ELF-1 (cell line): ENCODE measurements around the gene CRMP1.

Experiments
- DNase-seq: peaks from one replicate; pipeline ENCODE4 v3.0.0-alpha.2; 2016; ENCODE audit warnings: low read depth, low spot score

Gene CRMP1

DNA sequence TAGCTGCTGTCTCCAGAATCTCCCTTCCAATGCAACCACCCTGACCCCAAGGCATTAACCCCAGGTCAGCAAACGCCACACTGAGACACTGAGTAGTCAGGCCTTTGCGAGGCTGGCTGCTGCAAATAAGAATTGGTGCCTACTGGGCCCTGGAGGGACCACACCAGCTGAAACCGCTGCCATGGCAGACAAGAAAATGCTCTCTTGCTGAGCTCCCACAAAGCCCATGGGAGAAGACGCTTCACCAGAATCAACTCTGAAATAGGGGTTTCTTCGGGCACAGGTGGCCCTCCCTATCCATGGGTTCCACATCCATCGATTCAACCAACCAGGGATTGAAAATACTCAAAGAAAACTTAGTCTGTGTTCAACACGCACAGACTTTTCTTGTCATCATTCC is 26.7 kb upstream of the CRMP1 start:
- no peak for DNase-seq

DNA sequence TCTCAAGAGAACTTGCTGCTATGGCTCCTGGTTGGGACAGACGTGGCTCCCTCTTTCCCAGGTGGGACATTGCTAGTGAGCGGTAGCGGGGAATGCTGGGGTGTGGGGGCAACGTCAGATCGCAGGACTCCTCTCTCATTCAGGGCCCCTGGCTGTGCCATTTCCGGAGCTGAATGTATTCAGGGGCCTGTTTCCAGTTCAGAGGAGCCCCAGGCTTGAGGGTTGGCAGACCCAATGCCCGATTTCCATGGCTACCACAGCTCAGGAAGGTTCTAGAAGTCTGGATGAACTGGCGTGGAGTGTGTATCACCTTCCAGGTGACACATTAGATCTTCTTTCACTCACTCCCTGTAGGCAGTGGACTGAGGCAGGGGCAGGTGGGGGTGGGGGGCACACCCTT is 26.2 kb upstream of the CRMP1 start:
- DNase-seq, result no peak

DNA sequence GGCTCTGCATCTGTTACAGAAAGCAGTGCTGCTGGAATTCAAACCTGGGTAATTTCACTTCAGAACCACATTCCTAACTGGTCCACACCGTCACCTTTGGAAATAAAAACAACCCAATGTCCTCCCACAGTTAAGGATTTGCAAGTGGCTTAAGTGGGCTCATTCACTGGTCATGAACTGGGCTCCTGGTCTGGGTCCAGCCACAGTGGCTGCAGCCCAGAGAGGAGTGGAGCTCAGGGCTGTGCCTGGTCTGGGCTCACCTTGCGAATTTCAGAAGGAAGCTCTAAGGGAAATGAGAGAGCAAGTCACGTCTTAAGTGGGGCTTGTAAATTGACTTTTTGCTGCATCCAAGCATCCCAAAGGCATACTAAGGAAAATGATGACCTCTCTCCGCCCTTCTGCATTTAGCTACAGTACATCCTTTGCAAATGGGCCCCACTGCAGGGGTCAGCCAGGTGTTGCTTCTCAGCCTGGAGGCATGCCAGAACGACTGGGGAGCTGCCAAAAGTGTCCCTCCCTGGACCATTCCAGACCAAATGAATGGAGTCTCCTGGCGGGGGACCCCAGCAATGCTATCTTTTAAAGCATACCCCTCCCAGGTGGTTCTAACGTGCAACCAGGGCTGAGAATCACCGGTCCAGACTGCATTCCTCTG is 25.6 kb upstream of the CRMP1 start:
- DNase-seq, result no peak

DNA sequence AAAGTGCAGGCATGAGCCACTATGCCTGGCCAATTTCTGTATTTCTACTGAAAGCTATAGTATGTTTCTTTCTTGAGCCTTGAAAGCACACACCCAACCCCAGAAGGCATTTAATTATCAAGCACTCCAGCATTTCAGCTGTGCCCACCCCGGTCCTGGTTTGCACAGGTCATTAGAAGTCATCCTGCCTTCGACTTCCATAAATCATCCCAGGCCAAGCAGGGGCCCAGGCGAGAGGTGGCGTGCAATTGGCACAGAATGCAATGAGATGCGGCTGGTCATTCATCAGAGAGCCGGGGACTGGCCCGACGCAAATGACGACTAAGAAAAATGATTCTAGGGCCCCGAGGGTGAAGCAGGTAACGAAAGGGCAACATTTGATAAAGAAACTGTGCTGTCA is 24.8 kb upstream of the CRMP1 start:
- no peak for DNase-seq

DNA sequence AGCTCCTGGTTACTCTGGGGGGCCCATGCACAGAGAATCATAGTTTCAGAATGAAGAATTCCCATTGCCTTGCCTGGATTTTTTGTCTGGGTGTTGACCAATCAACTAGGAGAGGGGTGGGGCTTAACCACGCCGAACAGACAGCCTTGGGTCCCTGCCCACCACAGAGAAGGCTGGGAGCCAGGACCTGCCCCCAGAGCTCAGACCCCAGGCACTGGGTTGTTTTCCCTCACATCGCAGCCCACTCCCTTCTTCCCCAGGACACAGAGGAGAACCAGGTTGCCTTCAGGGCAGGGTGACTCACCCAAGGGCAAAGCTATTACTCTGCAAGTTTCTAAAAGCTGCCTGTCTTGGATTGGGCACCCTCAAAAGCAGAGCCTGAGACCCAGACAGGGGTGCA is 23.3 kb upstream of the CRMP1 start:
- DNase-seq, result peak; percentile 14

DNA sequence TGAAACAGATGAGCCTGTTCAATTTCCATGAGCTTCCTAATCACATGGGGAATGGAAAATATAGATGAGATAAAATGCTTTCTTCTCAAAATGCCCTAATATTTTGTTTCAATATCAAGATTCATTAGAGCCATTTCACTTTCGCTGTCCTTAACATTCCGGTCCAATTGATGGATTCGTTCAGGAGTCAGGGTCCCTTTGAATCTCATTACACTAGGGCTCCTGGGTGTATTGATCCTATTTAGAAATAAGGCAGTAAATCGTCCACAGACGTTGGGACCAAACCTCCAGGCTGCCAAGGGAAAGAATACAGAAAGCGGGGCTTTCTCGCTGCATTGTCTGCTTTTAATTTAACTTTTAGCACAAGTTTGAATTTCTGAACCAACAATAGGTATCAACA is 20.6 kb upstream of the CRMP1 start:
- DNase-seq, result no peak

DNA sequence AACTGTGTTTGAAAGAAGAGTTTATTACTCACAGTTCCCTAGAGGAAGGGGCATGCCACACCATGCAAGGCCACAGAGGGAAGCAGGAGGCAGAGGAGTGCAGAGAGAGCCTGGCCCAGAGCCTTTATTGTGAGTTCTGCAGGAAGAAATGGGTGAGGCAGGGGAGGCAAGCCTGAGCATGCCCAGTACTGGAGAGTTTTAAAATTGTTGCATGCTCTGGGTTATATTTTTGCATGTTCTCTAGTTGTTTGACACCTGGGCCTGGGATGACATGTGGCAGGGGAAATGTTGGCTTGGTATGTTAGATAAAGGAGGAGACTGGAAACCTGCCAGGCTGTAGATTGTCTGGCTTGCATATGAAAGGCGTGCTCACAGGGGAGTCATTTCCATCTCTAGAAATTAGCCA is 19.7 kb upstream of the CRMP1 start:
- DNase-seq, result peak; percentile 16

DNA sequence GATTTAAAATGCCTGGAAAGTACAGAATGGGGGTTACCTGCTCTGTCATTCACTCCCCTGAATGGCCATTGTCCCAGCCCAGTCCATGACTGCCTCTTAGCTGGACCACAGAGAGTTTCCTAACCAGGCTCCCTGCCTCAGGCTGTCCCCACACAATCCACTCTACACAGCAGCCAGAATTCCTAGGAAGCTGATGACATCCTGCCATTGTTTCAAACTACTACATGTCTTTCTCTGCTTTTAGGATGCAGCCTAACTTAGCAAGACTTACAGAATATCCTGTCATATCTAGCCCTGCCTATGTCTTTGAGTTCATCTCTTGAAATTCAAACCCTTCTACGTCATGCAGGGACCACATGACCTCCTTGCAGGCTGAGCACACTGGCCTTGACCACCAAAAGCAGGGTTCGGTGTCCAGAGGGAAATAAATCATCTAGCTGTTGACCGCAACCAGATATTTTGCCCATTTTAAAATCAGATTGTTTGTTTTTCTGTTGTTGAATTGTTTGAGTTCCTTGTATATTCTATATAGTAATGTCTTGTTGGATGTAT is 16.1 kb upstream of the CRMP1 start:
- peak; percentile 32 for DNase-seq

DNA sequence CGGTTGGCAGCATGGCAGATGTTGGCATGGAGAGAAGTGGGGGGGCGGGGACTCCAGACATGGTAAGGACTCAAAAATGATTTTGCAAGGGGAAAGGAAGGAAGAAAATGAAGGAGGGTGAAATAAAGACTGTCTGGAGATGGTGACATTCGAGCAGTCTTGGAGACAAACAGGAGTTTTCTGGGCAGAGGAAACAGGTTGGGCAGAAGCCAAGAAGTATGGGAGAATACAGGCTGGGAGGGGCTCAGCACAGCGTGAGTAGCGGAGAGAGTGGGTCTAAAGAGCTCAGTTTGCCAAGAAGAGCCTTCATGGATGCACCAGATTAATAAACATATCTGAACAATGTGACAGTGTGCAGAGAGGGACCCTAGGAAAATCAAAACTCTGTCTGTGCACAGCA is 13.3 kb upstream of the CRMP1 start:
- no peak for DNase-seq

DNA sequence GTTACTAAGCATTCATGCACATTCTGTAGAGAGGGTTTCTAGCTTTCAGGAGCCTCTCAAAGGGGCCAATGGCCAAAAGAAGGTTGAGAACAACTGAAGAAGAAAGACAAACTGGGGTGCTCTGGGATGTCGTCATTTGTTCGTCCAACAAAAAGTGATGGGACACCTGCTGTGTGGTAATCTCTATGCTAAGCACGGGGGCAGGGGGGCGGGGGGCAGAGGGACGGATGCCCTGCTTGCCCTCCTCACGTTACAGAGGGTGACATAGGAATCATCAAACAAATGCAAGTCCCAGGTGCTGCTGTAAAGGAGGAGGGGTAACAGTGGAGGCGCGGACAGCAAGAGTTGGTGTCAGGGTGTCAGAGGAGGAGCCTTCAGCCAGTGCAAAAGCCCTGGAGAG is 12.8 kb upstream of the CRMP1 start:
- DNase-seq, result no peak

DNA sequence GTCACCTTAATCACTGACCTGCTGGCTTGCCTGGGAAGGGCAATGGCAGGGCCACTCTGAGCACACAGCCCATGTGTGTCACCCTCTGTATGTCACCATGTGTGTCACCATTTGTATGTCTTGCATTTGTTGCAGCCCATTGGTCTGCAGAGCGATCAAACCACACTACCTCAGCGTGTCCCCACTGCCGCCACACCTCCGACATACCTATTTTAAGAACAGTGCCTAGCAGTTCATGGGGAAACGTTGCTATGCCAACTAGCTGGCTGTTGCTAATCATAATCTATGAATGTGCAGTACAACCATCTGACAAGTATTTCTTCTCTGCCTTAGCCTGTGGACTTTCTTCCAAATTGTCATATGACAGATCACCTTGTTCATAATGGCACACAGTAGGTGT is 8.0 kb upstream of the CRMP1 start:
- no peak for DNase-seq

DNA sequence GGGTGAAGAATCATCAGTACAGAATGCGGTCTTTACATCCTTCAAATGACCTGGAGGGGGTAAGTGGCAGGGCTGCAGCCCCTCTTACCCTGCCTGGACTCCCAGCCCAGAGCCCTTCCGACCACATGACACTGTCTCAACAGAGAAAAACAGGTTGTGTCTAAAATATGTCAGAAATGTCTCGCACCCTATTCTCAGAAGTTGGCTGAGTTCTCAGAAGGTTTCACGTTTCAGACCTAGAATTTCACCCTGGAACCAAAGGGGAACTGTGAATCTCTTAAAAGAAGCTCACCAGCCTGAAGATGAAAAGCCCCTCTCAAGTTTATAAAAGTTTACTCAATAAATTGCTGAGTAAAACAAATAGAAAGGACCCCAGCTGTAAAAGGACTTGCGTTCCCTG is 7.0 kb upstream of the CRMP1 start:
- no peak for DNase-seq

DNA sequence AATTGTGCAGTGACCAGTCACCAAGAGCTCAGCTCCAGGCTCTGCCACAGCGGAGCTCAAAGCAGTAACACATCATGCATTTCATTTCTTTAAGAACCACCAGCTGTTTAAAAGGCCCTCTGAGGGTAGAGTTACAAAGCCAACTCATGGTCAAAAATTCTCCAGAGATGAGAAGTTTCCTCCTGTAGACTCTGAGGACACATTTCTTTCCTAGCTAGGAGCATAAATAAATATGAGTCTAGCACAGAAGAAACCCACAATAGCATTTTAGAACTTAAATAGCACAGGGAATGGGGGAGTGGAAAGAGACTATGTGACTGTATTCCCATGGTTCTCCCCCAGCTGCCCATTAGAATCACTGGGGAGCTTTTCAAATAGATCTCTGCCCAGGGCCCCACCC is 6.5 kb upstream of the CRMP1 start:
- no peak for DNase-seq

DNA sequence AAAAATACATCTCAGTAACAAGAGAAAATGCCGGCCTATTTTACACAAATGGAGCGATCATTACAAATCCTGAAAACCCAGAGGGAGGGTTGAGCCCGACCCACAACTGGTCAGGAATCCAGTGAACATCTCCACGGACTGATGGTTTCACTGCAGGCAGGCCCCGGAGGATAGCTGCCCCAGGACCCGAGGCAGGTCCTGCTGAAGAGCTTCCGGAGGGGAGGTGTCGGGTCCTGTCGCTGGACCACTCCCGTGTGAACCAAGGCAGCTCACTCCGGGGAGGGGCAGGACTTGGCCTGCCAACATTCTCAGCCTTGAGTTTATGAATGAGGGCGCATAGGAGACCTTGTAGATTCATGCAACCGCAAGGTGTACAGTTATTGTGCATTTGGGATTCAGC is 4.8 kb upstream of the CRMP1 start:
- no peak for DNase-seq

DNA sequence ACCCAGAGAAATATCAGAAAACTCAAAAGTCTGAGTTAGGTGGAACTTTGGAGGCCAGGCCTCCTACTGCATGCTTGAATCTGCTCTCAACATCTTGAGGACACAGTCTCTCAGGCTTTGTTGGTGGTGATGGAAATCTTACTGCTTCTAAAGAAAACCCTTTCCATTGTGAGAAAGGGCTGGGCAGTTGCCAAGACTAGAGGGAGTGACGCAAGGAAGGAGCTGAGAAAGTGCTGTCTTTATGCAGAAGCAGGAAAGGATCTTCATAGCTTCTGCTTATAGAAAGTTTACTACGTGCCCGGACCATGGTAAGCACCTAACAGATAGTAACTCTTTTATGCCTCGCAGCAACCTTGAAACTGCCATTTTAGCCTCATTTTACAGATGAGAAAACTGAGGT is 2.4 kb upstream of the CRMP1 start:
- DNase-seq, result no peak

DNA sequence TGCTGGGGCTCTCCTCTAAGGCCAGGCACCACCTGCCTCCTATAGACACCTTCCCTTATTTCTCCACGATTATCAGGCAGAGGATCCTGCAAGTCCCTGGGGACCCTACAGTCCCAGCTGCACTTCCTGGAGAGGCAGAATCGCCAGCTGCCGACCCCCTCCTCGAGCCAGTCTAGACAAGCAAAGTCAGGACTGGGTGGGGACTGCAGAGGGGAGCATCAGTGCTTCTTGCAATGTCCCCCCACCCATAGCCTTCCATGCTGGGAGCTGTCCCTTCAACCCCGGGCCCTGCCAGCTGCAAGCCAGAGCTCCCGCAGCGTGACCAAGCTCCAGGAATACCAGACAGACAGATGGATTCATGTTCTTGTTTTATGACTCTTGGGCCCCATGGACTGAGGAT is 1.4 kb upstream of the CRMP1 start:
- peak; percentile 12 for DNase-seq

DNA sequence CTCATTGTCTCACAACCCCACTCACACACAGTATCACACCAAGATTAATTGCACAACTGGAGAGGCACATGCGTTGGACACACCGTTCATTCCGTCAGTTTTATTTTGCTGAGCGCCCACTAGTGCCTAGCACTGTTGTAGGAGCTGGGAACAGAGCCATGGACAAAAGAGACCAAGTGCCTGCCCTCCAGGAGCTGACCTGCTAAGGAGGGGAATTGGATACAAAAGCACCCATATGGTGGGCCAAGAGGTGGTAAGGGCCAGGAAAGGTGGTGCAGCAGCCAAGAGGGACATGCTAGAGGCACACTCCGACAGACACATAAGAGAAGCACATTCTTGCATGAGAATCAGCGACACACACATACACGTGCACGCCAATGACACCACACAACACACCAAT is 705 bp upstream of the CRMP1 start:
- no peak for DNase-seq

DNA sequence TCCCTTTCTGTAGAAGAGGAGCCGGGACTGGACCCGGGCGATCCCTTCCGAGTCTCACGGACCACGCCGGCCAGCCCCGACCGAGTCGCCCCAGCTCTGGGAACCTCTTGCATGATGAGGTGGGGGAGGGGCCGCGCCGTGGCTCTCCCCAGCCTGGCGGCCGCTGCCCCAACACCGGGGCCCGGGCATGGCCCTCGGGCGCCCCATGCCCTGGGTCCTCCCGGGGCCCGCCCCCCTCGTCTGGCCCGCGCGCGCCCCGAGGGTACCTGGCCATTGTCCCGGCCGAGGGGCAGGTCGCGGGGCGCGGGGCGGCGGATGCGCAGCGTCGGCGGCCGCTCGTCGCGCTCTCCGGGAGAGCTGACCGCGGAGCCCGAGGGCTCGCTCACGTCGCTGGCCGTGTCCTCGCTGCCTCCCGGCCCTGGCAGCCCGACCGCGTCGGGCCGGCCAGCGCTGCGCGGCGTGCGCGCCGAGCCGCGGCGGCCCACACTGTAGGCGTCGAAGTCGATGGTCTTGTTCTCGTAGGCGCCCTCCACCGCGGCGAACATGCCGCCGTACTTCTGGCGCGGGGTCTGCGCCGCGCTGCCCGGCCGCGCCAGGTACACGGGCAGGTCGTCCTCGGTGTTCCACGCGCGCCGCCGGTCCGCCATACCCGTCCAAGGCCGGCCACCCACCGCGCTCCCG is 423 bp downstream of the CRMP1 start:
- no peak for DNase-seq

DNA sequence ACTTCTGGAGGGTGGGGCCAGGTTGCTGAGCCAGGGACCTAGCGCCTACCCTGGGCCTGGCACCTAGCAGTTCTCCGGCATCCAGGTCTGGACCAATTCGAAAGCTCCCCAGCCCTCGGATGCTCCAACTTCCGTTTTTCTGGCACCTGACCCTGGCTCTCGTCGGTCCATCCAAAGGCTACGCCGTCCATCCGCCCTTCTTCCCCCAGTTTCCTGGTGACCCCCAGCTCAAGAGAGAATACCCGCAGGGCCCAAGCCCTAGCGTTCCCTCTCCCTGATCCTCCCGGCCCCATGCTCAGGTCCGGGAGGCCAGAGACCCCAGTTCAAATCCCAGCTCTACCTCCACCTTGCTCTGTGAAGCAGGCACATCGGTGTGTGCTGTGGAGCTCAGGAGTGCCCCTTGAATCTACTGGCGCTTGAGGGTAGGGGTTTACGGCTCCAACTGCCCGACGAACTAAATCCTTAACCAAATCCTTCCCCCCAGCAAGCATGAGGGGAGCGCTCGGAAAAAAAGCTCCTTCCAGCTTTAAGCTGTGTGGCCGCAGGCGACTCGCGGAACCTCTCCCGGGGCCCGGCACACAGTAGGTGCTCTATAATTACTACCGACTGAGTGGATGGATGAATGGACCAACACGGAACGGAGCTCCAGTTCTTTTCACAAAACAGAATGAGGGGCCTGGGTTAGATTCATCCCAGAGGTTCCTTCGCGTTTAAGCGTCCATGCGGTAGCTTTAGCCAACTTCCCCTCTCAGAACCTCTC is 1.1 kb downstream of the CRMP1 start:
- DNase-seq, result peak; percentile 12

DNA sequence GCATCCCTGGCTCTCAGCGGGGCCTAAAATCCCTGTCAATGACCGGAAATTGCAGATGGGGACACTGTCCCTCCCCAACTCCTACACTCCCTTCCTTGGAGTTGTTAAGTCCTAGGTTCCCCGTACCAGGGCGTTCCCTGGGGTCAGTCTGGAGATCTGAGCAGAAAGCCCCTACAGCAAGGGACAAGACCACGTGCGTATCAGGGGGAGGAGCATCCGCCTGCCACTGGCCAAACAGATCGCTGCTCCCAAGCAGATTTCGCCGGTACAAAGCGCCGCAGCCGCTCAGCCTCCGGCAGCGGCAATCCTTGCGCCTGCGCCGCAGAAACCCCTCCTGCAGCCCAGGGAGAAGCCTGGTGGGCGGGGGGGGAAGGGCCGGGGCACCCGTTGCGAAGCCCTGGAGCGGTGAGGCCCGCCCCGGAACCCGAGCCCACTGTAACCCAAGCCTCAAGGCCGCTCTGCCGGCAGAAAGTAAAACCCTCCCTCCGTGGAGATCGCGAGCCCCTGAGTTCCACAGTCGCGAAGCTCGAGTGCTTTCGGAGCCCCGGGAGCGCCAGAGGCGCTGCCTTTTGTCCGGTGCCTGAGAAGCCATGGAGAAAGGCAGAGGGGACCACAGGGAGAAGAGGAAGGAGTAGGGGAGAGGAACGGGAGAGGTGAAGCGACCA is 2.7 kb downstream of the CRMP1 start:
- peak; percentile 95 for DNase-seq

DNA sequence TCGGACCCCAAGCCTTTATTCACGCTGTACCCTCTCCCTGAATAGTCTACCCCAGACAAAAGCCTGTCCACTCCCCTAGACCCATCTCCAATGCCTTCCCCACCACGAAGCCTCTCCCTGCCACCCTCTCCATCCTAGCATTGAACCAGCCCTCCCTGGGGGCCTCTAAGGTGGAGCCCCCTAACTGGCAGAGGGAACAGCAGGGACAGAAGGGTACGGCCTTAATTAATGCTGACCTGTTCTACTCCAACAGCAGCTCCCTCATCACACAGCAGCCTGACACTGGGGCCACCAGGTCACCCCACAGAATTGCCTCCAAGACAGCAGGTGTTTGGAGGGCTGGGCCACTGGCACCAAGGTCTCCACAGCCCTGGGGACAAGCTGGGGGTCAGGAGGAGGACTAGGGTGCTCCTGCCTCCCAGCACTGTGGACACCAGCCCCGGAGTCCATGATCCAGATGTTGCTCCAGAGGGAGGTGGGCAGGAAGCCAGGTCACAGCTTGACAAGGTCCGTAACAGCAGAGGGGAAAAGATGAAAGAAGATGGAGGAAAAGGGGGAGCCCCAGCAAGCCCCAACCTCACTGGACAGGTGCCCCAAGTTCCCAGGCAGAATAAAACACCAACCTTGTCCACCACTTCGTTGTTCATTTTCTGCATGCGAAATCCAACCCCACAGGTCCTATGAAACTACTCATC is 3.7 kb downstream of the CRMP1 start:
- DNase-seq, result no peak
